Hematopoietic multipotent progenitor cell (in vitro differentiated cells): ENCODE results near the gene CYP3A7. TPM values are rescaled to one million over a fixed set of nuclear protein-coding genes. Genes with fewer than 3 reads are reported as not detected.
A peak's percentile ranks its signal among the peaks of the same experiment; 100 is the strongest.
"Not testable (repeated sequence)": the region's sequence is repeated elsewhere in the genome, so short reads cannot be mapped to it uniquely, and the experiment has no call there.

Experiments used
- DNase-seq, 3 donors: peaks; one replicate each; pipeline ENCODE4 v3.0.0-alpha.2; 2011 to 2015; ENCODE audit warnings: low read depth in 2 of 3, low spot score in 2 of 3
- total RNA-seq: library from RNA; depleted of rRNA; stranded (reverse); fragments of >200 nt; gene quantifications from one replicate; pipeline ENCODE4 v1.2.3, GENCODE V29; 2012

The CYP3A7 gene
- total RNA-seq, 1 donor = not detected

DNA sequence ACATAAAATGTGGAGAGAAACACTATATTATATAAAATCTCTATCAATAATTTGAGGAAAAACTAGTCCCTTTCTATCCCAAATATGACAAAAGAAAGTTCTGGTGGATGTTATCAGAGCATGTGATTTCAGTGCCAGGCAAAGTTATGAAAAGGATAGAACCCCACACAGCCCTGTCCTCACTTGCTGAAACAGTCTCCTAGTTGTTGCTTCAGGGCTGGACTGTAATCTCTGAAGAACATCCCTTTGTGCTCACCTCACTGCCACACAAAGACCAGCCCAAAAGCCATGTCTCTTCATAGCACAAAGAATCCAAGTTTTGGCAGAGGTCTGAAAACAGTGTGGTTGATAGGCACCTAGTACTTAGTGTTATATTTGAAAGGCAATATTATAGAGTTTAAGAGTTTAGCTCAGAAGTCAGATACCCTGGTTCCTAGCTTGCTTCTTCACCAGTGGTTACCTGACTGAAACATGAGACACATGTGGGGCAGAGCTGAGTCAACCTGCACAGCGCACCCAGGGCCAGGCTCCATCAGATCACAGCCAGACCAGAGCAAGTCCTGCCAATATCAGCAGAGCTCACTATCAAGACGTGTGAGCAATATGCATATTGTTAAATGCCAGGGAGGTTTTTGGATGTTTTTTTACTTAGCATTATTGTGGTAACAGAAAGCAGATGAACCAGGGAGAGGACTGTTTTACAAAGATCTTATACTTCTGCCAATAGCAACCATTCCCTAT, 25.0 kb downstream of the CYP3A7 start:
- no peak for DNase-seq

DNA sequence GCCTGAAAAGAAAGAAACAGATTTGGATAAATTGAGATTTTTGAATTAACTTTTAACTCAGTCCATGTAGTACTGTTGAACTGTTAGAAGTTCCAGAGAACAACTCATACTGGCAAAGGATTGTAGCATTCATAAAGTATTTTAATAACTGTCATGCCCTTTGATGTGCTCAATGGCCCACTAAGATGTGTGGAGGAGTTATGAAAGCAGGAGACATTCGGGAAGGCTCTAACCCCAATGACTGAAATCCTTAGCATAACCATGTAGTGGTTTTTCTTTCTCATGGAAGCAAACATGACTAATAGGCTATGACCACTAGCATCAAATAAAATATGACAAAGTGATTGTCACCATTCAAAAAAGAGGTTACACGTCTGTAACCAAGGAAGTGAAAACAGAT, 25.7 kb downstream of the CYP3A7 start:
- no peak for DNase-seq

DNA sequence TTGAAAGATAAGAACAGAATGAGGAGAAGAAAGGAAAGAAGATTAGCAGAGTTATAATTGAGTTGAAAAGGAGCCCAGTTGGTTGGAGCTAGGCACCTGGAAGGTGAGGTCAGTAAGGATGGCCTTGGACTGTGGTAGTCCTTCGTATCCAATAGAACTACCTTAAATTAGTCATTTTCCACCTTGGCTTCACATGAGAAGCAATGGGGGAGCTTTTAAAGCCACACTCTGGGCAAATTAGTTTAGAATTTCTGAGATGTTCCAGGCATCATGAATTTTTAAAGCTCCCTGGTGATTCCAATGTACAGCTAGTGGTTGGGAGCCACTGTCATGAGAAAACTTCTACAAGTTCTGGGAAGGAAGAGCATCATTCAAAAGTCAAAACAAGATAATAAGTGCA, 27.9 kb downstream of the CYP3A7 start:
- peak in 2 of 3 donors; percentile 8 to 29 for DNase-seq

DNA sequence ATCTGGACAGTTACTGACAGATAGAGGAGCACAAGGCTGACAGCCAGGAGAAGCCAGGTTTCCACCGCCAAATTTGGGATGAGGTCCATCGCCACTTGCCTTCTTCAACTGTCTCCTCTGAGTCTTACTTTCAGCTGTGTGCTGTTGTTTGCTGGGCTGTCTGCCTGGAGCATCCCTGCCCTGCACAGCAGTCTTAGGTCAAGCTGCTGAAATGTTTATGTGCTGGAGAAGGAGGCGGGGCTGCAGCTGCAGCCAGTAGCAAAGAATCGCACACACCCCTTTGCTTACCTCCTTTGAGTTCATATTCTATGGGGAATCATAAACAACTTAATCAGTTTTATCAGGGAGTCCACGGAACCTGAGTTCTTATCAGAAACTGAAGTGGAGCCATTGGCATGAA, 35.0 kb downstream of the CYP3A7 start:
- DNase-seq = no peak

DNA sequence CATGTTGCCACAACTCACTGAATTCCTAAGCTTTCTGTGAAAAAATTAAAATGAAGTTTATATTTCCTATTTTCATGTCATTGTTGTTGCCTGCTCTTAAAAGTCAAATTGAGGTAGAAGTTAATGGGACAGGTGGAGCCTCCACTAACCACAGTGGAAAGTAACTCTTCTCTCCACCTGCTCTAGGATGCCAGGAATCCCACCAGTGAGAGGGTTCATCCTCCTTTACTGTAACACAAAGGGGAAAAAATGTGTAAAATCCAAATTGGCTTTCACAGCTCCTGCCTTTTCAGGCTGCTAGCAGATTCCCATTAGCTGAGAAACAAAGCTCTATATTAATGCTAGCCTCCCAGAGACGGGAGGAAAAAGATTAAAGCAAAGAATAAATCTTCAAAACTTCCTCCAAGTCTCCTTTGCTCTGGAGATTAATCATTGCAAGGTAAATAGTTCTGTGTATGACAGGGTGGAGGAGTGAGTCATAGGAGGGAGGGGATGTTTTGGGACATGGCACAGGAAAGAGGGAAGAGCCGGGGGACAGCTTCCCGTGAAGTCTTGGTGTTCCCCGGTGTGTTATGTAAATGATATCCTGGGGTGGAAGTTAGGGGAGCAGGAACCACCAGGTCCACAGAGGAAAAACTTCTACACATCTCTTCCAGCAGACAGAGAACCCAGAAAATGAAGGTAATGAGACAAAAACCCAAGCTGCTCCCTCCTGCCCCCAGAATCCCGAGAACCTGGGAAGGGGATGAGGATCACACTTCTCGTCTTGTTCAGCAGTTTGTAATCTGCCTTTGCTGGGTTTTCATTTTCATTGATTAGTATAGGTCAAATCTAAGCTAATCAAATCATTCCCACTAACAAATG, 35.9 kb downstream of the CYP3A7 start:
- DNase-seq = not testable (repeated sequence)

DNA sequence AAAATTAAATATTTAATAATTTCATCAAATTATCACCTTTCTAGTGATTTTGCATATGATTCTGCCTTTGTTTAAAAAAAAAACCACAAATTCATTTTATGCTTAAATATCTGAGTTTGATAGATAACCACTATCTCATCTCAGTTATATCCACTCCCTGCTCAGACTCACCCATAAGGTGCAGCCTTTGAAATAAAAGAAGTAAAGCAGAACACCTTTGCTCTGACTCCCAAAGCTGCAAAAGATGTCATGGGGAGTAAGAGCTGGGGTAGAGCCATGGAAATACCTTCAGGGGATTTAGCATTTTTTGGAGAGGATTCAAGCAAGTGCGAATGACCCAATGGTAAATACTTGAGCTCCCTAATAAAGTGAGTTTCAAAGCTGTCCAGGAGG, 40.1 kb downstream of the CYP3A7 start:
- DNase-seq = no peak

DNA sequence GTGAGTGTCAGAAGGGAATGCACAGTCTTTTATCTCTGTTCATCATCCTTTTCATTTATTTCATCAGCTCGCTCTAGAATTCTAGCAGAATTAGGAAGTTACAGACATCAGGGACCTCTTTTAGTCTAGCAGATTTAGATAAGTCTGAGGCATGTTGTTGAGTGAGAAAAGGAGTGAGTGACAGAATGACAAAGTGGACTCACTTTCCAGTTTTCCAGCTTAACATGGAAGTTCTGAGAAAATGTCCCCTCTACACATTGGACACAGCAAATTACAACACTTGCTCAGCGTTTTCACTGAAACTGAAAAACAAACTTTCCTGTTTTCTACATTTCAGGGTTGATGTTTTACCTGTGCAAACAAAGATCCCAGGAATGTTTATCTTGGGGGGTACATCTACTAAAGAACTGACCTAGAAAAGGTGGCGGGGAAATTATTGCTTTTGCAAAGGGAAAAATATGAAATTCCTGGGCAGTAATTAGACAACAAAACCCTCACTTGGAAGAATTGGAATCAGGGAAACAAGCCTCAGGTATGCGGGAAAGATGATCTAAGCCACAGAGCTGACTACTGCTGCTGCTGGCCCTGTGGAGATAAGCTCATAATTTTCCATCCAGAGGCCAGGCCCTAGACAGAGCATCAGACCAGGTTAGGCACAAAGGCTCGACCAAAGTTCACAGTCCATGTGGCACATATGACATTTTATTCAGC, 40.6 kb downstream of the CYP3A7 start:
- DNase-seq = no peak

DNA sequence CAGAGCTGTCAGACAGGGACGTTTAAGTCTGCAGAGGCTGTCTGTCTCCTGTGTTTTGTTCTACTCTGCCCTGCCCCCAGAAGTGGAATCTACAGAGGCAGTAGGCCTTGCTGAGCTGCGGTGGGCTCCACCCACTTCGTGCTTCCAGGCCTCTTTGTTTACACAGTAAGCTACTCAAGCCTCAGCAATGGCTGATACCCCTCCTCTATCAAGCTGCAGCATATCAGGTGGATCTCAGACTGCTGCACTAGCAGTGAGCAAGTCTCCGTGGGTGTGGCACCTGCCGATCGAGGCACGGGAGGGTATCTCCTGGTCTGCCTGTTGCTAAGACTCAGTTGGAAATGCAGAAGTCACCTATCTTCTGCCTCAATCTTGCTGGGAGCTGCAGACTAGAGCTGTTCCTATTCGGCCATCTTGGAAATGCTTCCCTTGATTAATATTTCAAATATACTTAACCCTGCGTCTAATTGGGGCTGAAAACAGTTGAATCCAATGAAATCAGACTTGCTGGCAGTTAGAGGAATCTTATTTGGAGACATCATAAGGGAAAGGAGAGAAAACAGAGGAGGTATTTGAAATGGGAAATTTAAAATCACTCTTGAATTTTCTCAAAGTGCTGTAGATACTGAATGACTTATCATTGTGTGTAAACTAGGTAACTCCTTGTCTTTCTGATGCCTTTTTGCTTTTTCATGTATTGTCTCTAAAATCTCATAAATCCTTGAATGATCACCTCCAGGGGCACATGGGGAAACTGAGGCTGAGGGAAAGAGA, 41.4 kb downstream of the CYP3A7 start:
- no peak for DNase-seq

DNA sequence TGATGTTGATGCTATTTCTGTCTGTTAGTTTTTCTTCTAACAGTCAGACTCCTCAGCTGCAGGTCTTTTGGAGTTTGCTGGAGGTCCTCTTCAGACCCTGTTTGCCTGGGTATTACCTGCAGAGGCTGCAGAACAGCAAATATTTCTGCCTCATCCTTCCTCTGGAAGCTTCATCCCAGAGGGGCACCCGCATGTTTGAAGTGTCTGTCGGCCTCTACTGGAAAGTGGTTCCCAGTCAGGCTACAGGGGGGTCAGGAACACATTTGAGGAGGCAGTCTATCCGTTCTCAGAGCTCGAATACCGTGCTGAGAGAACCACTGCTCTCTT, 41.9 kb downstream of the CYP3A7 start:
- no peak for DNase-seq

DNA sequence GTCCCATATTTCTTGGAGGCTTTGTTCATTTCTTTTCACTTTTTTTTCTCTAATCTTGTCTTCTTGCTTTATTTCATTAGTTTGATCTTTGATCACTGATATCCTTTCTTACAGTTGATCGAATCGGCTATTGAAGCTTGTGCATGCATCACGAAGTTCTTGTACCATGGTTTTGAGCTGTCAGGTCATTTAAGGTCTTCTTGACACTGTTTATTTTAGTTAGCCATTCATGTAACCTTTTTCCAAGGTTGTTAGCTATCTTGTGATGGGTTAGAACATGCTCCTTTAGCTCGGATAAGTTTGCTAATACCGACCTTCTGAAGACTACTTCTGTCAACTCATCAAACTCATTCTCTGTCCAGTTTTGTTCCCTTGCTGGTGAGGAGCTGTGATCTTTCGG, 42.4 kb downstream of the CYP3A7 start:
- not testable (repeated sequence) for DNase-seq

DNA sequence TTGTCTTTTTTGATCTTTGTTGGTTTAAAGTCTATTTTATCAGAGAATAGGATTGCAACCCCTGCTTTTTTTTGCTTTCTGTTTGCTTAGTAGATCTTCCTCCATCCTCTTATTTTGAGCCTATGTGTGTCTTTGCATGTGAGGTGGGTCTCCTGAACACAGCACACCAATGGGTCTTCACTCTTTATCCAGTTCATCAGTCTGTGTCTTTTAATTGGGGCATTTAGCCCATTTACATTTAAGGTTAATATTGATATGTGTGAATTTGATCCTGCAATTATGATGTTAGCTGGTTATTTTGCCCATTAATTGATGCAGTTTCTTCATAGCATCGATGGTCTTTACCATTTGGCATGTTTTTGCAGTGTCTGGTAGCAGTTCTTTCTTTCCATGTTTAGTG, 43.3 kb downstream of the CYP3A7 start:
- not testable (repeated sequence) for DNase-seq

DNA sequence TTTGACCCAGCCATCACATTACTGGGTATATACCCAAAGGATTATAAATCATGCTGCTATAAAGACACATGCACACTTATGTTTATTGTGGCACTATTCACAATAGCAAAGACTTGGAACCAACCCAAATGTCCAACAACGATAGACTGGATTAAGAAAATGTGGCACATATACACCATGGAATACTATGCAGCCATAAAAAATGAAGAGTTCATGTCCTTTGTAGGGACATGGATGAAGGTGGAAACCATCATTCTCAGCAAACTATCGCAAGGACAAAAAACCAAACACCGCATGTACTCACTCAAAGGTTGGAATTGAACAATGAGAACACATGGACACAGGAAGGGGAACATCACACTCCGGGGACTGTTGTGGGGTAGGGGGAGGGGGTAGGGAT, 44.1 kb downstream of the CYP3A7 start:
- not testable (repeated sequence) for DNase-seq

DNA sequence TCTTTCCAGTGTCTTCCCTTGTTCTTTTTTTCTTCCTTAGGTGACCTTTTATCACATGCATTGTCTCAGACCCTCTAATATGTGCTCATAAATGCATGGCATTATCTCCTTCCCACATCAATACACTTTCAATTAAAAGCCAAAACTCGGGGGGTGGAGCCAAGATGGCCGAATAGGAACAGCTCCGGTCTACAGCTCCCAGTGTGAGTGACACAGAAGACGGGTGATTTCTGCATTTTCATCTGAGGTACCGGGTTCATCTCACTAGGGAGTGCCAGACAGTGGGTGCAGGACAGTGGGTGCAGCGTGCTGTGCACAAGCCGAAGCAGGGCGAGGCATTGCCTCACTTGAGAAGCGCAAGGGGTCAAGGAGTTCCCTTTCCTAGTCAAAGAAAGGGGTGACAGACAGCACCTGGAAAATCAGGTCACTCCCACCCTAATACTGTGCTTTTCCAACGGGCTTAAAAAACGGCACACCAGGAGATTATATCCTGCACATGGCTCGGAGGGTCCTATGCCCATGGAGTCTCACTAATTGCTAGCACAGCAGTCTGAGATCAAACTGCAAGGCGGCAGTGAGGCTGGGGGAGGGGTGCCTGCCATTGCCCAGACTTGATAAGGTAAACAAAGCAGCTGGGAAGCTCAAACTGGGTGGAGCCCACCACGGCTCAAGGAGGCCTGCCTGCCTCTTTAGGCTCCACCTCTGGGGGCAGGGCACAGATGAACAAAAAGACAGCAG, 49.0 kb downstream of the CYP3A7 start:
- DNase-seq = not testable (repeated sequence)

DNA sequence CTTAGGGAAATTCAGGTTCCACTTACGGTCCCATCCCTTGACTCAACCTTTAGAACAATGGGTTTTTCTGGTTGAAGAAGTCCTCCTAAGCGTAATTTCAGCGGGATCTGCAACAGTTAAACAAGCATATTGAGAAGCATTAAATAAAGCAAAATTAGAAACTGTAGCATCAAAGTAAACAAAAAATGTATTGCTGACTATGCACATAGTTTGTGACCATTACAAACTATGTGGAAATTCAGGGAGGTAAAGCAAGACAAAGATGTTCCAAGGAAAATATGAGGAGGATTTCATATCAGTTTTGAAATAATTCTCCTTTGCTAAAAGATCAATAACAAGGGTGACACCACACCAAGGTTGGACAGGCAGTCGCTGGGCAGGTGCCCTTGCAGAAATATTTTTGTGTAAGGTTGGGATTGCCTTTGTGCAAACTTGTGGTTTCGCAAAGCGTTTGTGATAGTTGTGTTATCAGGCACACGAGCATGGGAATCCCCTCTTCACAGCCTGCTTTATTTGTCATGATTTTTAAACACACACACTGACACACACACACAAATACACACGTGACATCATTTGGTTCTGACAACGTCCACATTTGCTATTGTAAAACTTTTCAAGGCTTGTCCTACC, 49.8 kb downstream of the CYP3A7 start:
- DNase-seq = no peak

DNA sequence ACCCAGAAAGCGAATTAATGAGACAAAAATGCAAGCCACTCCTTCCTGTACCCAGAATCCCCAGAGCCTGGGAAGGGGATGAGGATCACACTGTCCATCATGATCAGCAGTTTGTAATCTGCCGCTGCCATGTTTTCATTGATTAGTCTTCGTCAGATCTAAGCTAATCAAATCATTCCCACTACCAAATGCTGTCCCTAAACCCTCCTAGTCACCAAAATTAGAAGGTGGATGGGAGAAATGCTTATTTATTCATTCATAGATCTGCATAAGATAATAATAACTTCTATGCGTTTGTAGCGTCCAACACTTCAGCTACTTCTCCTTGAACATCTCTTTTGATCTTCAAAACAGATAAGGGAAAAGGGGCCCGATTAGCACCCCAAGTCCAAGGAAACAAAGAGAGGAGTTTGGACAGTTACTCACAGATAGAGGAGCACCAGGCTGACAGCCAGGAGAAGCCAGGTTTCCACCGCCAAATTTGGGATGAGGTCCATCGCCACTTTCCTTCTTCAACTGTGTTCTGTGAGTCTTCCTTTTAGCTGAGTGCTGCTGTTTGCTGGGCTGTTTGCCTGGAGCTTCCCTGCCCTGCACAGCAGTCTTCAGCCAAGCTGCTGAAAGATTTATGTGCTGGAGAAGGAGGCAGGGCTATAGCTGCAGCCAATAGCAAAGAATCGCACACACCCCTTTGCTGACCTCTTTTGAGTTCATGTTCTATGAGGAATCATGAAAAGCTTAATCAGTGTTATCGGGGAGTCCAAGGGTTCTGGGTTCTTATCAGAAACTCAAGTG, 55.4 kb downstream of the CYP3A7 start, which contains the start of gene CYP3A5:
Gene CYP3A5, minus strand, starts transcription at position 597 of the 792 bp plus-strand sequence. Its CDS starts 100 bp downstream, at position 497.
- DNase-seq = no peak

DNA sequence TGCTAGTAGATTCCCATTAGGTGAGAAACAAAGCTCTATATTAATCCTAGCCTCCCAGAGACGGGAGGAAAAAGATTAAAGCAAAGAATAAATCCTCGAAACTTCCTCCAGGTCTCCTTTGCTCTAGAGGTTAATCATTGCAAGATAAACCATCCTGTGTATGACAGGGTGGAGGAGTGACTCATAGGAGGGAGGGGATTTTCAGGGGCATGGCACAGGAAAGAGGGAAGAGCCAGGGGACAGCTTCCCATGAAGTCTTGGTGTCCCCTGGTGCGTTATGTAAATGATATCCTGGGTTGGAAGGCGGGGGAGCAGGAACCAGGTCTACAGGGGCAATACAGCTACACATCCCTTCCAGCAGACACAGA, 56.0 kb downstream of the CYP3A7 start:
- DNase-seq = no peak

DNA sequence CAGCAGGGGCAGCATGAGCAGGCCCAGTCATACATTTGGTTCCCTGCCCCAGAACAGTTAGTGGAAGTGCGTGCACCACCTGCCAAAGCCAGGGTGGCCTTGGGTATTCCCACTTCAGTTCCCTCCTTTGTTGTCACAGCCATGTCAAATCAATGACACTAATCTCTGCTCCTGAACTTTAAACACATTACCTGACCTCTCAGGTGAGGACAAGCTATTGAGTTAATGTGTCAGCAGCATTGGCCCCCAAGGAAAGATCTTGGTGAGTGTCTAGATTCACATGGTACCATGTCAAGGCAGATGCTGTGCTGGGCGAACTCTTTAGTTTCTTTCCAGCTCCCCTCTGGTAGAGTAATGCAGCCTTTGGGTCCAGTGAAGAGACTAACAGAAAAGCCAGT, 57.3 kb downstream of the CYP3A7 start:
- DNase-seq = no peak

DNA sequence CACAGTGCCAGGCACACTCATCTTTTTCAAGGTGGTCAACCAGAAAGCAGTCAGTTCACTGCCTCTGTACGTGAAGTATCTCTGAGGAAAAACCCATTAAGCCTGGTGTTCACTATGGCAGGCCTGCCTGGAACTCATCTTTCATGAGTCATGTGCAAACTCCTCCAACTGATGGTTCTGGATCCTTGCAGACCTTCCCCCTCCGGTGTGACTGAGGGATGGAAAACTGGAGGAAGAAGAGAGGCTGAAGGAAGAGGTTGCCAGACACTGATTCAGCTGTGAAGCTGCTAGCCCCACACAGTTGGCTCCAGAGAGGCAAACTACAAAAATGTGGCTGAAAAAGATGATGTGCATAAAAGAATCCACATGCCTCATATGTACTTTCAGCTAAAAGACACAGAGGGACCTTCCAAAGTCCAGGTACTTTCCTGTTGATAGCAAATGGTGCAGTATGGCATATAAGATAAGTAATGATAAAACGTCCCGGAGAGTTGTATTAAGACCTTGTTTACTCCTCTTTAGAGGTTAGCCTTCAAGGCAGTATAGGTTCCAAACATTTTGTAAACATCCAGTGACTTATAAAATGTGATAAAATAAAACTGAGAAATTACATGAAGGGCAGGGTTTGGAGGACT, 57.9 kb downstream of the CYP3A7 start:
- DNase-seq = no peak
